NCI-H2029 (cell line): ENCODE measurements around the gene NEGR1.

ENCODE experiments used
- DNase-seq: peaks from one replicate; lab custom pipeline; 2025; lab: John Stamatoyannopoulos, UW

The NEGR1 gene

GRCh38 chr1:72230746-72231145, 51.6 kb downstream of the NEGR1 start:
- DNase-seq: no peak

DNA sequence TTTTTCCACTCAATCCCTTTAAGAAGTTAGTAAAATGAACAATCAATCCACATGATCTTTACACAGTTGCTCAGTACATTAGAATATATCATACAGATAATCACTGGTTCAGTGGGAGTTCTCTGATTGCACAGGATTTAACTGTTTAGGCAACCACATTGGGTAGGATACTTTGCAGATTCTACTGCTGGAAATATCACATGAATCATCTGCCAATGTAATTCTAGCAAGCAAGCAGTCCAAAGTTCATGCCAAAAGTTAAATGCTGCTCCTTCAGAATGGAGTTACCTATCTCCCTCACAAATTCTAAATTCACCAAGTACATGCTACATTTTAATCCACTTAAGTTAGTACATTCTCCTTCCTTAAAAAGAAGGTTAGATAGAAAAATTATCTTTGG, 52.4 kb downstream of the NEGR1 start:
- no peak for DNase-seq

DNA sequence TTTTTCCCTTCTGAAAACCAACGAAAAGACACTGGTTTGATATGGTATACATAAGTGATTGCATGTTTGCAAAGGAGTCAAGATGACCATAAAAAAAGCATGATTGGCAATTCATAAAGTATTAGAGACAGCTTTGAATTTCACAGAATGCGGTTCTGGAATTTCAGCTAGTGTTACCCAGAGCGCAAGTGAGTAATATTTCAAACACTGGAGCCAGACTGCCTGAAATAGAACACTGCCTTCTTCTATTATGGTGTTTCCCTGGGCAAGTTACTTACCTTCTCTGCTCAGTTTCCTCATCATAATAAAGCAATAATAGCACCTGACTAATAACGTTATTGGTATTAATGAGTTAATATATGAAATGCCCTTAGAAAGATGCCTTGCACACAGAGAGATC, 54.7 kb downstream of the NEGR1 start:
- DNase-seq: no peak

GRCh38 chr1:72224506-72224905, 57.8 kb downstream of the NEGR1 start:
- DNase-seq: no peak

DNA sequence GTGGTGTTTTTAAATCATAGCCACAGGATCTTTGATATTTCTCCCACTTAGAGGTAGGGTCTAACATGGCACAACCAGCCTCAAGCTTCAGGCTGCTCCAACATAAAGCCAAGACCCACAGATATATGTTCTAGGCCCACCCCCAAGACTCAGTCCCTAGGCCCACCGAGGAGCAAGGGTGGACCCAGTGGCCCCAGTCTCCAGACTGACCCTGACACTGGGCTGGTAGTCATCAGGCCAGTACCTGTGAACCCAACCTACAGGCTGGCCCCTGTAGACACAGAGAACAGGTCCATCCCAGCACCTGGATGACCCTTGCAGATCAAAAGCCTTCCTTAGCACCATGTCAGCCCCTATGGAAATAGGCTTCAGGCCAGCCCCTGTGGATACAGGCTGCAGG, 60.5 kb downstream of the NEGR1 start:
- no peak for DNase-seq

GRCh38 chr1:72218141-72218739, 64.1 kb downstream of the NEGR1 start:
- no peak for DNase-seq

DNA sequence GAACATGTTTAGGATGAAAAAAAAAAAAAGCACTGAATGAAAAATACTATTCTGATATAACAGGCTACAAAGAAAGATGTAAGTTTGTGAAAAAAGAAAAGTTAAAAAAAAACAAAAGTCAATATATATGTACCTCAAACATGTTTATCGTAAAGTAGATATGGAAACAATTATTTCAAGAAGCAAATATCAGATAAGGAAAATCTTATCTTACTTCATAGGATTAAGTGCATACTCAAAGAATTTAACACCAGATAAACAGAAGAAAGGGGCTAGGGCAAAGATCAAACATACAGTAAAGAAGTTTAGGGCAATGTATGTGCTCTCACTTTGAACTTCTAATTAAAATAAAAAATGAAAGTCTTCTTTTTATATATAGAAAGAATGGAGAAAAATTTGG, 75.3 kb downstream of the NEGR1 start:
- DNase-seq: no peak

DNA sequence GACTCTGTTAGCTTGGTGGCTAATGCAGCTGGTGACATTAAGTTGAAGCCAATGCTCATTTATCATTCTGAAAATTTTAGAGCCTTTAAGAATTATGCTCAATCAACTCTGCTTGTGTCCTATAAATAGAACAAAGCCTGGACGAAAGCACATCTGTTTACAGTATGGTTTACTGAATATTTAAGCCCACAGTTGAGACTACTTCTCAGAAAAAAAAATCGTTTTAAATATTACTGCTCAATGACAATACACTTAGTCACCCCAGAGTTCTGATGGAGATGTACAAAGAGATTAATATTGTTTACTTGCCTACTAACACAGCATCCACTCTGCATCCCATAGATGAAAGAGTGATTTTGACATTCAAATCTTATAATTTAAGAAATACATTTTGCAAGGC, 79.6 kb downstream of the NEGR1 start:
- no peak for DNase-seq

- DNase-seq: no peak
Measured at GRCh38 chr1:72197786-72198185, 84.6 kb downstream of the NEGR1 start.

DNA sequence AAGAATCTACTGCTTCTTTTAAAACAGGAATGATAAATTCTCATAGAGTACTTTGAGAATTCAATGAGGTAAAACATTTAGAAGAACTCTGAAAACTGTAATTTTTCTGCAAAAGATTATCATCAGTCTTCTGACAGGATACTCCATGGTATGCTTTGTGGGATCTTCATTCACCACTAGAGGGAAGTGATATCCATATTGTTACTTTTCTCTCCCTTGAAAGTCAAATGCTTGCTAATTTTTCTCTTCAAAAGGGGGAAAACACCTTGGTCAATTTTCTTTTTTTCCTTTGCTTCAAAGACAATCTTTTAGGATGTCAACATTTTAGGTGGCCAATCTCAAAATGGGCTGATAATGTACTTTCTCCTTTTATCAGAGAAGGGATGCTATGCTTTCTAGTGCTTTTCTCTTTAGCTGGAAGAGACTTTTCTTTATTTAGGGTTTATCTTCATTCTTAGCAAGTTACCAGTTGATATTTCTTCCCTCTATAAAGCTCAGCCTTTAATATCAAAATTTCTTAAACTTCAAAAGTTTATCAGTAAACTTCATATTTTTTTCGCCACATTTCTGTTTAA, 95.5 kb downstream of the NEGR1 start:
- DNase-seq: no peak

DNA sequence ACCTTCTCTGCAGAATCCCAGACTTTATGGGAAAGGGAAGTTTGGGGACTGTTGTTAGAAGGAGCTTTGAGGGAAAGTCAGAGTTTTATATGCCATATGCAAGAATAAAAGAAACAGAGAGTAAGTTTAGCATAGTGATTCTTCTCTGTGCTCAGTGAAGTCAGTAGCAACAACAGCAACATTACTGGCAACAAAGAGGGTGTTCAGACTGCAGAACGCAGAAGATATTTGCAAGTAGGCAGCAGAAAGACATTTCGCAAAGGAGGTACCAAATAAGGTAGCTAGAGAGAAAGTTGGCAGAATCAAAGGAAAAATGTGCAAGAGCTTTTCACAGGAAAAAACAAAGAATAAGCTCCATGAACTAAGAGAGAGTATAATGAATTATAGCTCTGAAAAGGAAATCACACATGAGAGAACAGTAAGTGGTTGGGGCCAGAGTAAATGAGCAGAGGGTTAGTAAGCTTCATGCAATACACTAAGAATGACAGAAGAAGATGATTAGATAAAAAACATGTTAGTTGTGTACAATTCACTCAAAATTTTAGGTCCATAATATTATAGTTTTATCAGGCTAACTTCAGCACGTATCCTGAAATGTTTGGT, 98.1 kb downstream of the NEGR1 start:
- DNase-seq: no peak

- DNase-seq: no peak
Measured at GRCh38 chr1:72182859-72183258, 99.5 kb downstream of the NEGR1 start.

DNA sequence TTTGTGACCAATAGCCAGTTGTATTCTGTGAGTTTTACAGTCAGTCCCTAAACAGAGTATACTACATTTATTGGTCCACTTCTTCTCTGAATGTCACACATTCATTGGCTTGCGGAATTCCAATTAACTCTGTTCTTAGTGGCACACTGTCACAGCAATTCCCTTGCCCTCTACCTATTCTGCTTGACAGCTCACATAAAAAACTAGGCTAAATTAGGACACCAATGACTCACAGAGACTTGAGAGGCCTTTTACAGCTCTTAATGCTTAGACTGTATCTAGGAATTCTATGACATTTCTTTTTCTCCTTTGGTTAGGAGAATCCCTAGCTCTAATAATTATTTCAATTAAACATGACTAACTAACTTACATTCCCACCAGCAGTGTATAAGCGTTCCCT, 104.1 kb downstream of the NEGR1 start:
- no peak for DNase-seq

DNA sequence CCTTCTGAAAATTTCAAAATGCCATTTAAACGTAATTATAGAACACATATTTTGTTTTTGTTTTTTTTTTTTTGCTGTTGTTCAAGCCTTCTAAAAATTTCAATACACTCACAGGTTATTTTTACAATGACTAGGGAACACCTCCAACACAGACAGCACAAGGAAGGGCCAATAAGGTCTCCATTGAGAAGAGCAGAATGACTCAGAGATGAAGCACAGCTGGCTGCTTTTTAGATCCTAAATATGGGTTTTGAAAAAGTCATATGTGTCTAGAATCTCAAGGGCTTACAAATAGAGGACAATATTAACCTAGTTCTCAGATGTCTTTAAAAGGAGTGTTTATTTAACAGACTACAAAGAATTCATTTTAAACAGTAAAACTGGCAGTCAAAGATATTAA, 104.6 kb downstream of the NEGR1 start:
- peak; percentile 2 for DNase-seq

GRCh38 chr1:72170246-72170645, 112.1 kb downstream of the NEGR1 start:
- no peak for DNase-seq

DNA sequence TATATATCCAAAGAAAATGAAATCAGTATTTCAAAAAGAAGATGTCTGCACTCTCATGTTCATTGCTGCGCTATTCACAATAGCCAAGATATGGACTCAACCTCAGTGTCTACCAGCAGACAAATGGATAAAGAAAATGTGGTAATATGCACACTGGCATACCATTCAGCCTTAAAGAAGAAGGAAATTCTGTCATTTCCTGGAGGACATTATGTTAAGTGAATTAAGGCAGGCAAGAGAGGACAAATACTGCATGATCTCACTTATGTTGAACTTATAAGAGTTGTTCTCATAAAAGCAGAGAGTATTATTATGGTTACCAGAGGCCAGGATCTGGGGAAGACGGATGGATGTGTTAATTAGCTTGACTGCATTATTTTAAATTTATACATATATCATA, 115.9 kb downstream of the NEGR1 start:
- no peak for DNase-seq

DNA sequence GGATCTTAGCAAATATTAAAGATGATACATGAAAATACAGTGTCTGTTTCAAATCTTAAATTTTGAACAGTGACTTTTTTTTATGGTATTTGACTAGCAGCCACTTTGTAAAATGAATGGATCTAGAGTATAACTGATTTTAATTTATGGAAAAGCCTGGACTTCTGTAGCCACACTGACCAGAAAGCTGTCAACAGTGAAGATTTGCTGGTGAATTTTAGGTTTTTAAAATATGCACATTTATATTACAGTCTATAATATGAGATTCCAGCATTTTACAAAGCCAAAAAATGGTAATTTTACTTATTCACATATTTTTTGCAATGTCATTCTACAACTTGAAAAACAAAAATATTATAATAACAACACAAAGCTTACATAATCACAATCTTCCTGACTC, 131.8 kb downstream of the NEGR1 start:
- DNase-seq: no peak

- DNase-seq: no peak
Measured at GRCh38 chr1:72141875-72142274, 140.5 kb downstream of the NEGR1 start.

DNA sequence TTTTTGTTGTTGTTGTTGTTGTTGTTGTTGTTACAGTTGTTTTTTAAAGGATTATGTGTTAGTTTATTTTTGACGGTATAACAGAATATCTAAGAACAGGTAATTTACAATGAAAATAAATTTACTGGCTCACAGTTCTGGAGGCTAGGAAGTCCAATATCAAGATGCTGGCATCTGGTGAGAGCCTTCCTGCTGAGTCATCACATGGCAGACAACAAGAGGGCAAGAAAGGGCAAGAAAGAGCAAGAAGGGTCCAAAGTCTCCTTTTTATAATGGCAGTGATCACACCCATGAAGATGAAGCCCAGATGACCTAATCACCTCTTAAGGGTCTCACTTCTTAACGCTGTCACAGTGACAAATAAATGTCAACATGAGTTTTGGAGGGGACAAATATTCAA, 142.1 kb downstream of the NEGR1 start:
- DNase-seq: no peak

GRCh38 chr1:72137656-72138055, 144.7 kb downstream of the NEGR1 start:
- DNase-seq: no peak

- no peak for DNase-seq
Measured at GRCh38 chr1:72129869-72130268, 152.5 kb downstream of the NEGR1 start.

DNA sequence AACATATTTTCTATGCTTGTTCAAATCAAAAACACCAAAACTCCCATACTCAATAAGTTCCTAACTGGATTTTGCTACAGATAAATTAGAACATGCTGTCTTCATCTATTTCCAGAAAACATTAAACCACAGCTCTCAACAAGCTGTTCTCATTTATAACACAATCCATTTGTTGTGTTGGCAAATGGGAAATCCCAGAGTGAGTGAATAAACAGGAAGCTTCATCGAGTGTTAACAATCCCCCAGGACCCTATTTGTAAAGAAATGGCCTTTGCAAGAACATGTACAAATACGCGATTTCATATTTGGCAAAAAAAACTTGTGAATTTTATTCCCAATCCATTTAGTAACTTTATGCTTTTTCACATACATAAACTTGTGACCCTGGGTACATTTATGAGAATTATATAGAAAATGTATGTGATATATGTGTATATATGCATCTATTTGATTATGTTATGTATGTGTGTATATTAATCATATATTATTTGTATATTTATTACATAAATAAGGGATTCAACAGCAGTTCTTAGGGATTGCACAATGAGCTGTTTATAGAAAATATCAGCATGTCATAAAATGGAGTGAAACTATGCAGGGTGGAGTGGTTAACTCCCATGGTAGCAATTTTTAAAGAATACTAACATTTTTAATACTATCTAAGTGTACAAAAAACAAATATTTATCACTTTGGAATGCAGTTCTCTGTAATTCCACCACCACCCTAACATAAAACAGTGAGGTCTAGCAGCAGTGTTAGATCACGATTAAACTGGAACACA, 160.0 kb downstream of the NEGR1 start:
- DNase-seq: no peak

DNA sequence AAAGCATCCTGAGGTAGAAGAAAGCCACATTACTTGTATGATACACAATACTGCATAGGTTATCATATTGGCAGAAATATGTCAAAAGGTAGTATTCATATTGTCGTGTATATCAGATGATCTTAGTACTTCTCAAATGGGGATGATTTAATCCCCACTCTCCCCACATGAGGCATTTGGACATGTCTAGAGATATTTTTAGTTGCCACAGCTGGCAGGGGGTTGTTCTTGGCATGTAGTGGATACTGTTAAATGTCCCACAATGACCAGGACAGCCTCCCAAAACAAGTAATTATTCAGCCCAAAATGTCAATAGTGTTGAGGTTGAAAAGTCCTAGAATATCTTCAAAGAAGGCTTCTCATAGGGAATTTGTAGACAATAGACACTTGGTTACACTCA, 162.8 kb downstream of the NEGR1 start:
- DNase-seq: no peak
